GM12875 (cell line): ENCODE data around the gene CHRNE.

Experiments
- H3K4me3 ChIP-seq: one replicate; pipeline ENCODE4 v1.5.1; 2011; ENCODE audit warnings: low read depth, low read length, control low read depth
- CTCF ChIP-seq: IDR thresholded peaks from 2 replicates; pipeline ENCODE4 v1.5.1; 2011; ENCODE audit warnings: low read depth, mild to moderate bottlenecking, control low read depth, inconsistent platforms, low read length, moderate library complexity, borderline replicate concordance; ENCODE audit not compliant: insufficient read depth

Gene CHRNE

GRCh38 chr17:4897785-4898184, 5.1 kb downstream of the CHRNE start:
- H3K4me3 ChIP-seq: no peak overlapping the region
- no peak for TF ChIP-seq CTCF

- no peak overlapping the region for H3K4me3 ChIP-seq
- no peak for TF ChIP-seq CTCF
Measured at GRCh38 chr17:4897198-4897687, 5.7 kb downstream of the CHRNE start.

- TF ChIP-seq CTCF: no peak
- H3K4me3 ChIP-seq: no peak overlapping the region
Measured at GRCh38 chr17:4896332-4897197, 6.3 kb downstream of the CHRNE start.

- TF ChIP-seq CTCF: 0 out of 2 replicates have a peak, but pooled peaks have one; percentile 3
- no peak overlapping the region for H3K4me3 ChIP-seq
Measured at GRCh38 chr17:4895657-4896331, 7.1 kb downstream of the CHRNE start.

- no peak for TF ChIP-seq CTCF
Measured at GRCh38 chr17:4895121-4895520, 7.8 kb downstream of the CHRNE start.

GRCh38 chr17:4893721-4894560, 9.0 kb downstream of the CHRNE start:
- no peak for TF ChIP-seq CTCF
- no peak overlapping the region for H3K4me3 ChIP-seq

More at GRCh38 chr17:4895121-4895520, 7.8 kb downstream of the CHRNE start:
- H3K4me3 ChIP-seq: no peak overlapping the region
